ENCODE results near the gene UBAP1.

UBAP1 gene

DNA sequence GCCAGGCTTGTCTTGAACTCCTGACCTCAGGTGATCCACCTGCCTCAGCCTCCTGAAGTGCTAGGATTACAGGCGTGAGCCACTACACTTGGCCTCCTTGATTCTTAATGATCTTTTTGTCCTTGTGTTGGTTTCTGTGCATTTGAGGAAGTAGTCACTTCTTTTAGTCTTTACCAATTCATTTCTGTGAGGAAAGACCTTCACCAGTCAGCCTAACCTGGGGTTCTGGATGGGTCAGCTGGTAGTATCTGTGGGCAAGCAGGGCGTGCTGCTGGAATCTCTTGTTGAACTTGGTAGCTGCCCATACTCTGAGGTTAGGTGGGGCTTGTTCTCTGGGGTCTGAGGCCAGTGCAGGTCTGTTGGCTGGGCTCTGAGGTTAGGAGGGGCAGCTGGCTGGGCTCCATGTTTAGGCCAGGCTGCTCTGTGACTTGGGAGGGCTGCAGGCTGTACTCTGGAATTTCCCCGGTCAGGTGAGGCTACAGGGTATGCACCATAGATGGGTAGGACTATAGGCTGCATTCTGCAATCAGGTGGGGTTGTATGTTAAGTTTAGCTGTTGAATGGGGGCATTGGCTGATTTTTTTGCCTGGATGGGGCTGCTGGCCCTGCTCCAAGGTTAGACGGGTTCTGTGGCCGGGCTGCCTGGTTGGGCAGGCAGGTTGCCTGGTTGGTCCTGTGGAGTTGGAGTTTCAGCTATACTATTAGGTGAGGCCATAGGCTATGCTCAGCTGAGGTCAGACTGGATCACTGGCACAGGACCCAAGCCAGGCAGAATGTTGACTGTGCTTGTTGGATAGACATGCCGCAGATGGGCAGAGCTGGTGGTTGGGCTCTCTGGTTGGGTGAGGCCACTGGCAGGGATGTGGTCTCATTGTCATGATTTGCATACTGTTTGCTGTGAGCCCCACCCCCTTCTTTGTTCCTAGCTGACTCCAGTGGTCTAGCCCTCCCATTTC lies 19.2 kb downstream of the UBAP1 start:
- no peak overlapping the region for H3K4me3 ChIP-seq (ENCODE audit: low read depth, low read length)
- TF ChIP-seq, protein P1, sequence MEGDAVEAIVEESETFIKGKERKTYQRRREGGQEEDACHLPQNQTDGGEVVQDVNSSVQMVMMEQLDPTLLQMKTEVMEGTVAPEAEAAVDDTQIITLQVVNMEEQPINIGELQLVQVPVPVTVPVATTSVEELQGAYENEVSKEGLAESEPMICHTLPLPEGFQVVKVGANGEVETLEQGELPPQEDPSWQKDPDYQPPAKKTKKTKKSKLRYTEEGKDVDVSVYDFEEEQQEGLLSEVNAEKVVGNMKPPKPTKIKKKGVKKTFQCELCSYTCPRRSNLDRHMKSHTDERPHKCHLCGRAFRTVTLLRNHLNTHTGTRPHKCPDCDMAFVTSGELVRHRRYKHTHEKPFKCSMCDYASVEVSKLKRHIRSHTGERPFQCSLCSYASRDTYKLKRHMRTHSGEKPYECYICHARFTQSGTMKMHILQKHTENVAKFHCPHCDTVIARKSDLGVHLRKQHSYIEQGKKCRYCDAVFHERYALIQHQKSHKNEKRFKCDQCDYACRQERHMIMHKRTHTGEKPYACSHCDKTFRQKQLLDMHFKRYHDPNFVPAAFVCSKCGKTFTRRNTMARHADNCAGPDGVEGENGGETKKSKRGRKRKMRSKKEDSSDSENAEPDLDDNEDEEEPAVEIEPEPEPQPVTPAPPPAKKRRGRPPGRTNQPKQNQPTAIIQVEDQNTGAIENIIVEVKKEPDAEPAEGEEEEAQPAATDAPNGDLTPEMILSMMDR (IDR thresholded peaks at IDR 0.05; ENCODE audit: low read depth, low read length, missing control alignments), result no peak
- DNase-seq (ENCODE audit: low read depth), result no peak
- in situ Hi-C loops (cut with HindIII; ENCODE audit: low sequenced_read_pairs), result no loop called here

DNA sequence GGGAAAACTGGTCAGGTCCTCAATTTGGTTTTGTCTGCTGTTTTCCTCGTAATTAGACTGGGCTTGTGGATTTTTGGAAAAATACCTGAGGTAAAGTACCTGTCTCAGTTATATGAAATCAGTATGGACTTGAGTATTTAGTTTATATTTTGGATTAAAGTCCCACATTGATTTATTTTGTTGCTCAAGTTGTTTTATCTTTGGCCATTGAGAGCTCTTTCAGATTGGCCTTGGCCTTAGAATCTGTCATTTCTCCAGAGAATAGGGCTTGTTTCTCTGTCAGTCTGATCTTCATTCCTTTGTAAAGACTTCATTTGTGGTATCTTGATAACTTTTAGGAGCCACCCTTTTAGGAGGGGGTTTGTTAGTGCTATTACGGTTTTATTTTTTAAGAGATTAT lies 21.2 kb downstream of the UBAP1 start:
- H3K4me3 ChIP-seq (ENCODE audit: low read depth, low read length), result no peak overlapping the region
- TF ChIP-seq, protein P1 (IDR thresholded peaks at IDR 0.05; ENCODE audit: low read depth, low read length, missing control alignments), result no peak
- DNase-seq (ENCODE audit: low read depth), result no peak
- in situ Hi-C loops (cut with HindIII; ENCODE audit: low sequenced_read_pairs), result loop anchor here (5.0 kb wide), 1 partner anchor 87 kb away; no protein-coding TSS in a partner anchor

DNA sequence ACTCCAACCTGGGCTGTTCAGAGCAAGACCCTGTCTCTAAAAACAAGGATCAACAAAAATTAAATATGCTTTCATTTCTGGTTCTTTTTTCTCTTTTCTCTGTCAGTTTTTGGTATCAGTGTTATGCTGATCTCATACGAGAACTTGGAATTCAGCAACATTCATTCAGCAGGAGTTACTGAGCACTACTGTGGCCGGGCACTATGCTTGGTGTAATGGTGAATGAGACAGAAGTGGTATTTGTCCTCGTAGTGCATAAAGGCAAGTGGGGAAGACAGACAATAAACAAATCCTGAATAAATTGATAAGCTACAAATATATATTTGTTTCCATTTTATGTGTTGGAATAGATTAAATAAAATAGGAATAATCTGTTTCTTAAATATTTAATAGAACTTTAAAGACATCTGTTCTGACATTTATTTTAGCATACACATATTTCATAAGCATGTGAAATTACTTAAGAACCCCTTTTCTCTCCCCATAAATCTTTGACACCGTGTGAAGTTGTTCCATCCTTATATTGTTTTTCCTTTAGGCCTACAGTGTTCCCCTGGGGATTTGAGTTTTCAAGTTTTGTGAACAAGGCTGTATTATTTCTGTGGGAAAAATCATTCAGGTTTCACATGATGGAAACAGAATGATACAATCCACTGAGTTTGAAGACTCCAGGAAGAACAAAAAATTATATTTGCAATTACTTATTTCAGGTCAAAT lies 24.6 kb downstream of the UBAP1 start:
- no peak overlapping the region for H3K4me3 ChIP-seq (ENCODE audit: low read depth, low read length)
- in situ Hi-C loops (cut with HindIII; ENCODE audit: low sequenced_read_pairs), result loop anchor here (5.0 kb wide), 1 partner anchor 84 kb away; no protein-coding TSS in a partner anchor
- DNase-seq (ENCODE audit: low read depth), result no peak
- TF ChIP-seq, protein P1 (IDR thresholded peaks at IDR 0.05; ENCODE audit: low read depth, low read length, missing control alignments), result no peak

DNA sequence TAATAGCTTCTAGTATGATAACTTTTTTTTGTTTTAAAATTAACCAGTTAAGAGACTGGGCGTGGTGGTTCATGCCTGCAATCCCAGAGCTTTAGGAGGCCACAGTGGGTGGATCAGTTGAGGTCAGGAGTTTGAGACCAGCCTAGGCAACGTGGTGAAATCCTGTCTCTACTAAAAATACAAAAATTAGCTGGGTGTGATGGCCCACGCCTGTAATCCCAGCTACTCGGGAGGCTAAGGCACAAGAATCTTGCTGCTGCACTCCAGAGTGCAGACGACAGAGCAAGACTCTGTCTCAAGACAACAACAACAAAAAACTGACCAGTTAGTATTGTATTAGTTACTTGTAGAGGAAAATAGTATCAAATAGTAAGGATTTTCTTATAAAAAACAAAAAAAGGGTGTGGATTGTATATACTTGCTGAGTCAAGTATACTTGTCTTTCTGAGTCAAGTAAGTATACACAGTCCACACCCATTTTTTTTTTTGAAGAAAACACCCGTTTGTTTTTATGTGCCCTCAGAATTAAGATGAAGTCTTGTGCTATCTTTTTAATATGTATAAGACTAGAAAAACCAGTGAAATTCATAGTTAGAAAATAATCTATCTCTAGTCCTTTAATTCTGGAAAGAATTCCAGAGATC lies 25.3 kb downstream of the UBAP1 start:
- in situ Hi-C loops (cut with HindIII; ENCODE audit: low sequenced_read_pairs), result loop anchor here (5.0 kb wide), 1 partner anchor 83 kb away; no protein-coding TSS in a partner anchor
- DNase-seq (ENCODE audit: low read depth), result no peak
- no peak overlapping the region for H3K4me3 ChIP-seq (ENCODE audit: low read depth, low read length)
- TF ChIP-seq, protein P1 (IDR thresholded peaks at IDR 0.05; ENCODE audit: low read depth, low read length, missing control alignments), result no peak

DNA sequence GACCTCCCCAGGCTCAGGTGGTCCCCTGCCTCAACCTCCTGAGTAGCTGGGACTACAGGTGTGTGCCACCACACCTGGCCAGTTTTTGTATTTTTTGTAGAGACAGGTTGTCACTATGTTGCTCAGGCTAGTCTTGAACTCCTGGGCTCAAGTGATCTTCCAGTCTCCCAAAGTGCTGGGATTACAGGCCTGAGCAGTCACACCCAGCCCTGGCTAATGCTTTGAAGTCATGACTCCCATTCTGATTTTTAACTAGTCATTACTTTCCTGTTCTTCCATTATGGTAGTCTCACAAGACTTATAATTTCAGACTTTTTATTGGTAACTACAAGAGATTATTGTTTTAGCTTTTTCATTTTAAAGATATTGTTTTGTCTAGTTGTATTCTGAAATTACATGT lies 26.3 kb downstream of the UBAP1 start:
- TF ChIP-seq, protein P1 (IDR thresholded peaks at IDR 0.05; ENCODE audit: low read depth, low read length, missing control alignments), result no peak
- in situ Hi-C loops (cut with HindIII; ENCODE audit: low sequenced_read_pairs), result no loop called here
- H3K4me3 ChIP-seq (ENCODE audit: low read depth, low read length), result no peak overlapping the region
- no peak for DNase-seq (ENCODE audit: low read depth)

DNA sequence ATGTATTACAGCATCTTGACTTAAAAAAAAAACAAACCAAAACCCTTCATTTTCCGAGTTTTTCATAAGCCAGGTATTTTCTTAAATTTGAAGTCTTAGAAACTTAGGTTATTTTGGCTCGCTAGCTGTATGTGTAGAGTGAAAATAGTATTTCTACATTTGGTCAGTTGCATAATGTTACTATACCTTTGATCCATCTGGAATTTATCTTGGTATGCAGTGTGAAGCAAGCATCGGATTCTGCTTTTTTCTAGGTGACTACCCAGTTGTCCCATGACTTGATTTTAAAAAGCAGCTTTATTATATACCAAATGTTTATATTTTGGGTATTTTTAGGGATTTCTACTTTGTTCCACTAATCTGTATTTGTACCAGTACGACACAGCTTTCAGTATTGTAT lies 27.7 kb downstream of the UBAP1 start:
- no peak for DNase-seq (ENCODE audit: low read depth)
- H3K4me3 ChIP-seq (ENCODE audit: low read depth, low read length), result no peak overlapping the region
- in situ Hi-C loops (cut with HindIII; ENCODE audit: low sequenced_read_pairs), result no loop called here
- TF ChIP-seq, protein P1 (IDR thresholded peaks at IDR 0.05; ENCODE audit: low read depth, low read length, missing control alignments), result no peak
